Activated CD4-positive, alpha-beta T cell treated with anti-CD3 and anti-CD28 coated beads, Interleukin-2, amount 10 ng/mL, durations not matched to agents 24 days and 14 days (primary cell): Measurements from ENCODE around the gene NECAB2. TPM values are rescaled to one million over a fixed set of nuclear protein-coding genes. Genes with fewer than 3 reads are reported as not detected.

Experiments
- DNase-seq: peaks from one replicate; pipeline ENCODE4 v3.0.0; 2022
- H3K27ac Mint-ChIP-seq: one replicate; pipeline ENCODE4 v1.8.0; 2022; ENCODE audit warnings: mild to moderate bottlenecking, mixed read lengths
- H3K27me3 Mint-ChIP-seq: one replicate; pipeline ENCODE4 v1.8.0; 2022; ENCODE audit warnings: mixed read lengths
- H3K36me3 Mint-ChIP-seq: one replicate; pipeline ENCODE4 v1.8.0; 2022; ENCODE audit warnings: low read depth, mild to moderate bottlenecking, mixed read lengths
- H3K4me1 Mint-ChIP-seq: one replicate; pipeline ENCODE4 v1.8.0; 2021; ENCODE audit warnings: mixed read lengths
- H3K4me3 Mint-ChIP-seq: one replicate; pipeline ENCODE4 v1.8.0; 2022; ENCODE audit warnings: mild to moderate bottlenecking, moderate library complexity, mixed read lengths
- H3K9me3 Mint-ChIP-seq: one replicate; pipeline ENCODE4 v1.8.0; 2021; ENCODE audit warnings: mixed read lengths
- intact Hi-C: fragments of 100-400 bp; cut with micrococcal nuclease; formaldehyde crosslinking; loops from one replicate; pipeline ENCODE4 v1.15.1; 2023
- total RNA-seq: library from RNA; stranded (reverse); gene quantifications from 2 replicates; pipeline ENCODE4 v1.2.3, GENCODE V29; 2022

The NECAB2 gene
- total RNA-seq, 1 donor from 2014 or later, result not detected

DNA sequence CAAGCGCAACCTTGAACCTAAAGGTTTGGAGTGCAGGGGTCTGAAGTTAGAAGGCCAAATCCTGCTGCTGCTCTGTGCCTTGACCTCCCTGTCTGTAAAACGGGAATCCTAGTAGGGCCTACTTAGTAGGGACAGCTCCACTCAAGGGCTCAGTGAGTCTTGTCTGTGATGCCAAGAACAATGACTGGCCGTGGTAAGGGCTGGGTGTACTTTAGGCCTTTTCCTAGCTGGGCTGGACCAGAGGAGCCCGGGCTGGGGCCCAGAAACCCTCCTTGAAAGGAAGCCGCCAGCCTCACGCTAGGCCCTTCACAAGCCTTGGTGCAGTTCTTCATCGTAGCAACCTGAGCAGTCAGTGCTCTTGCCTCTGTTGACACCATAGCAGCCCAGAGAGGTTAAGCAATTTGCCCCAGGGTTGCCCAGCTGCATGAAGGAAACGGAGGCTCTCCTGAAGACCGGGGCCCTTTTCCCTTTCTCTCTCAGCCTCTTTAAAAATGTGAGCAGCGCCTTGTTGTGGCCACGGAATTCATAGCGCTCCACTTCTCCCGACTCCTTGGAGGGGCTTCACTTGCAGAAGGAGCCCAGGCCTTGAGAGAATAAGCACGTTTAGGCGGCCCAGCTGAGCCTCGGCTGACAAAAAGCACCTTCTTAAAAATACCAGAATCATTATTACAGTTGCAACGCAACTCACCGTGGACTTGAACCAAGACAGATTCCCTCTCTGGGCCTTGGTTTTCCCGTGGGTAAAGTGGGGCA lies 4.4 kb downstream of the NECAB2 start:
- H3K27ac Mint-ChIP-seq, result no peak overlapping the region
- H3K36me3 Mint-ChIP-seq, result no peaks in the 10 kb centered on the region
- intact Hi-C loops, result no loop called here
- peaks cover 4% of the 10 kb centered on the region for H3K4me1 Mint-ChIP-seq
- DNase-seq, result no peak
- peaks cover 15% of the 10 kb centered on the region for H3K27me3 Mint-ChIP-seq
- no peaks in the 10 kb centered on the region for H3K9me3 Mint-ChIP-seq
- H3K4me3 Mint-ChIP-seq, result no peak overlapping the region

DNA sequence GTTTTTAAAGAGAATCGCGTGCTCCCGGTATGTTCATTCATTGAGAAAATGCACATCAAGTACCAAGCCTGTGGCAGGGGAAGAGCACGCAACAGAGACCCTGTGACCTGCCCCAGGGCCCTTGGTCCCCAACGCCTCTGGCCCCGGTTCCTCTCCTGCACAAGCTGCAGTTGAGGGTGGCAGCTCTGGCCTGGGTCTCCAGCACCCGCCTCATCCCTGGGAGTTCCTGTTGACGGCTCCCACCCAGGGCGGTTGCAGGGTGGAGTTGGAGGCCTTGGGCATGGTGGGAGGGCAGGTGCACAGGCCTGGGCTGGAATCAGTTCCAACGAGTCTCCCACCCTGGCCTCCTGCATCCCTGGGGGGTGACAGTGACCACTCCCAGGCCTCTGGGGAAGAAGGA lies 5.0 kb downstream of the NECAB2 start:
- intact Hi-C loops, result no loop called here
- H3K27ac Mint-ChIP-seq, result no peak overlapping the region
- DNase-seq, result no peak
- peaks cover 11% of the 10 kb centered on the region for H3K27me3 Mint-ChIP-seq
- peaks cover 3% of the 10 kb centered on the region for H3K4me1 Mint-ChIP-seq
- no peaks in the 10 kb centered on the region for H3K9me3 Mint-ChIP-seq
- H3K36me3 Mint-ChIP-seq, result no peaks in the 10 kb centered on the region
- H3K4me3 Mint-ChIP-seq, result no peak overlapping the region

GRCh38 chr16:83973581-83974385 lies 5.7 kb downstream of the NECAB2 start:
- intact Hi-C loops, result no loop called here
- H3K9me3 Mint-ChIP-seq, result no peaks in the 10 kb centered on the region
- no peak overlapping the region for H3K4me3 Mint-ChIP-seq
- H3K4me1 Mint-ChIP-seq, result peaks cover 3% of the 10 kb centered on the region
- H3K27ac Mint-ChIP-seq, result no peak overlapping the region
- peaks cover 11% of the 10 kb centered on the region for H3K27me3 Mint-ChIP-seq
- no peak for DNase-seq
- H3K36me3 Mint-ChIP-seq, result no peaks in the 10 kb centered on the region

GRCh38 chr16:83974475-83974874 lies 6.4 kb downstream of the NECAB2 start:
- Mint-ChIP-seq H3K4me3 (no peak overlapping the region), H3K27me3 (peaks cover 7% of the 10 kb centered on the region), H3K4me1 (no peaks in the 10 kb centered on the region), H3K9me3 (no peaks in the 10 kb centered on the region), H3K36me3 (no peaks in the 10 kb centered on the region), H3K27ac (no peak overlapping the region)
- no peak for DNase-seq
- intact Hi-C loops, result no loop called here

- Mint-ChIP-seq H3K36me3 (no peaks in the 10 kb centered on the region), H3K27me3 (no peaks in the 10 kb centered on the region), H3K27ac (no peak overlapping the region), H3K4me1 (no peaks in the 10 kb centered on the region), H3K4me3 (no peak overlapping the region), H3K9me3 (no peaks in the 10 kb centered on the region)
- DNase-seq, result no peak
- intact Hi-C loops, result no loop called here
Observed at GRCh38 chr16:83975590-83976260, 7.7 kb downstream of the NECAB2 start.

GRCh38 chr16:83977056-83977815 lies 9.2 kb downstream of the NECAB2 start:
- Mint-ChIP-seq H3K9me3 (no peaks in the 10 kb centered on the region), H3K4me1 (no peaks in the 10 kb centered on the region), H3K27me3 (no peaks in the 10 kb centered on the region), H3K27ac (no peak overlapping the region), H3K36me3 (no peaks in the 10 kb centered on the region), H3K4me3 (no peak overlapping the region)
- DNase-seq, result no peak
- intact Hi-C loops, result no loop called here

- H3K27me3 Mint-ChIP-seq, result no peaks in the 10 kb centered on the region
- intact Hi-C loops, result no loop called here
- no peak for DNase-seq
- no peaks in the 10 kb centered on the region for H3K9me3 Mint-ChIP-seq
- H3K4me3 Mint-ChIP-seq, result no peak overlapping the region
- no peaks in the 10 kb centered on the region for H3K36me3 Mint-ChIP-seq
- H3K27ac Mint-ChIP-seq, result no peak overlapping the region
- no peaks in the 10 kb centered on the region for H3K4me1 Mint-ChIP-seq
Observed at GRCh38 chr16:83978401-83978904, 10.4 kb downstream of the NECAB2 start.

DNA sequence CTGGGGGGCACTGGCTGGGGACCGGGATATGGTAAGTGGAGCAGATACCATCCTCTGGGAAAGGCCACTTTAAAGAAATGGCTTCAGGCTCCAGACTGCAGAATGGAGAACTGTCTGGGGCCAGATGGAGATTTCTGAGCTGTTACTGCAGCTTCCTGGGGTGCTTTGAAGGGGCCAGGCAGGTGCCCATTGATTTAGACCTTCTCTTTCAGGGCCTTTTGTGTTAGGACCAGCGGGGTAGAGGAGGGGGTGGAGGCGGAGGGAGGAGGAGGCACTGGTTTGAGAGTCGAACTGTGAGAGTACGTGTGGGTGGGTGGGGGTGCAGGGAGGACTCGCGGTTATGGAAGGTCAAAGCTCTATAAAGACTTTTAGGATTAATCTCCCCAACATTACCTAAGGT lies 11.4 kb downstream of the NECAB2 start:
- DNase-seq, result no peak
- Mint-ChIP-seq H3K36me3 (no peaks in the 10 kb centered on the region), H3K27ac (no peak overlapping the region), H3K9me3 (no peaks in the 10 kb centered on the region), H3K27me3 (no peaks in the 10 kb centered on the region), H3K4me1 (no peaks in the 10 kb centered on the region), H3K4me3 (no peak overlapping the region)
- intact Hi-C loops, result no loop called here

- H3K36me3 Mint-ChIP-seq, result no peaks in the 10 kb centered on the region
- no peak for DNase-seq
Observed at GRCh38 chr16:83980794-83981193, 12.8 kb downstream of the NECAB2 start.

DNA sequence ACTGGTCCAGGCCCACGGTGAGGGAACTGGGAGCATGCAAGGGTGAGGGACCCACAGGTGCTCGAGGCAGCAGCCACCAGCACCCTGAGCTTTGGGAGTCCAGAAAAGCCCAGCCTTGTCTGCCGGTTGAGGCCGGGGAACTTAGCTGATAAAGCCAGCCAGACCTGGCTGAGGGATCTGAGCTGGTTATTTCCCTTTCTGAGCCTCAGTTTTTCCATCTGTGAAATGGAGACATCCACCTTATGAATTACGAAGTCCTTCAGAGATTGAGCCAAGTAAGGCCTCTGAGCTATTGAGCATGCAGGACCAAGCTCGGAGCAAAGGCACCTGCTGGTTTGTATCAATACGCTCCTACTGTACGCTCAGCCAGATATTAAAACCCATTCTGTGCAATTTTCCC lies 13.8 kb downstream of the NECAB2 start:
- no peaks in the 10 kb centered on the region for H3K36me3 Mint-ChIP-seq
- H3K4me1 Mint-ChIP-seq, result no peaks in the 10 kb centered on the region
- intact Hi-C loops, result no loop called here
- no peaks in the 10 kb centered on the region for H3K27me3 Mint-ChIP-seq
- H3K27ac Mint-ChIP-seq, result no peak overlapping the region
- H3K4me3 Mint-ChIP-seq, result no peak overlapping the region
- H3K9me3 Mint-ChIP-seq, result no peaks in the 10 kb centered on the region
- no peak for DNase-seq

More at GRCh38 chr16:83980794-83981193, 12.8 kb downstream of the NECAB2 start:
- Mint-ChIP-seq H3K27me3 (no peaks in the 10 kb centered on the region), H3K4me3 (no peak overlapping the region), H3K27ac (no peak overlapping the region), H3K4me1 (no peaks in the 10 kb centered on the region), H3K9me3 (no peaks in the 10 kb centered on the region)
- intact Hi-C loops, result no loop called here

DNA sequence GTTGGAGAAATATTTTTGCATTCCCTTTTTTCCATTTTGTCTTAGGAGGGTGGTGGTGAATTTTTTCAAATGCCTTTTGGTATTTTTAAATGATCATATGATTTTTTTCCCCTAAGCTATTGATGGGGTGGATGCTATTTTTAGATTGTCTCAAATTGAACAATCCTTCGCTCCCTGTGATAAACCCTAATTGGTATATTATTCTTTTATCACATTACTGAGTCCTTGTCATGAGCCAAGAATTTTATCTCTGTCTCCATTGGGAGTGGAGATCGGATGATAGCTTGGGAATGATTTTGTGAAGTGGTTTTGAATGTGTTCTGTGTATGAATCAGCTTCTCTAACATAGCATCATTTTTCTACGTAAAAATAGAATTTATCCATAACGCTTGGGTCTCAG lies 15.4 kb downstream of the NECAB2 start:
- DNase-seq, result no peak
- Mint-ChIP-seq H3K9me3 (no peaks in the 10 kb centered on the region), H3K4me3 (no peak overlapping the region), H3K27ac (no peak overlapping the region), H3K4me1 (no peaks in the 10 kb centered on the region), H3K36me3 (no peaks in the 10 kb centered on the region), H3K27me3 (peaks cover 5% of the 10 kb centered on the region)
- intact Hi-C loops, result no loop called here

GRCh38 chr16:83989300-83989699 lies 21.3 kb downstream of the NECAB2 start:
- Mint-ChIP-seq H3K9me3 (no peaks in the 10 kb centered on the region), H3K36me3 (no peaks in the 10 kb centered on the region), H3K4me3 (no peak overlapping the region), H3K27ac (no peak overlapping the region), H3K4me1 (no peaks in the 10 kb centered on the region), H3K27me3 (peaks cover 14% of the 10 kb centered on the region)
- intact Hi-C loops, result no loop called here
- DNase-seq, result no peak

- H3K27ac Mint-ChIP-seq, result no peak overlapping the region
- intact Hi-C loops, result no loop called here
- H3K27me3 Mint-ChIP-seq, result peaks cover 15% of the 10 kb centered on the region
- H3K9me3 Mint-ChIP-seq, result no peaks in the 10 kb centered on the region
- no peaks in the 10 kb centered on the region for H3K4me1 Mint-ChIP-seq
- H3K4me3 Mint-ChIP-seq, result no peak overlapping the region
- DNase-seq, result no peak
- no peaks in the 10 kb centered on the region for H3K36me3 Mint-ChIP-seq
Observed at GRCh38 chr16:83990492-83990891, 22.4 kb downstream of the NECAB2 start.
